ENCODE results near the gene CCNK. TPM values are rescaled to one million over a fixed set of nuclear protein-coding genes. Genes with fewer than 3 reads are reported as not detected.

CCNK gene
- total RNA-seq, 4 donors from 2014 or later = 15.0 to 35.3 (median 19.1) TPM

DNA sequence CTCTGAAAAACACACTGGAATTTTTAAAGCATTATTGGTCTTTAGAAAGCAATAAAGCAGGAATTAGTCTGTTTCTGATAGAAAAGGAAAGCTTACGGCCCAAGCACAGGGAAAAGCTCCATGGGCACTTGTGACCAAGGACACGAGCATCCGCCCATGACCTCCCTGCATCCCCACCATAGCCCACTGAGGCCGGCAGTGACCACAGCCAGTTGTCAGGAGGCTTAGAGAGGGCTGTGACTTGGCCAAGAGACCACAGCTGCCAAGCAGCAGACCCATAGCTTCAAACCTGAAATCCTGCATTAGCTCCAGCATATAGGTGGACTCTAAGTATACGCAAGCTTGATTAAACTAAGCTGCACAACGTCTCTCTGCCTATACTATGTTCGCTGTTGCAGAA lies 9.5 kb upstream of the CCNK start:
- DNase-seq (no peak), ATAC-seq (no peak)
- H3K27ac ChIP-seq = no peak overlapping the region
- in situ Hi-C loops (cut with MboI; ENCODE audit: low sequenced_read_pairs in 4 of 4) = no loop called here
- TF ChIP-seq POLR2A (IDR thresholded peaks at IDR 0.05) (no peak), CTCF (IDR thresholded peaks at IDR 0.05 in 4 of 5, conservative IDR thresholded peaks at IDR 0.05 in 1 of 5) (no peak)
- H3K36me3 ChIP-seq = no peaks in the 10 kb centered on the region
- H3K27me3 ChIP-seq = no peaks in the 10 kb centered on the region
- H3K9me3 ChIP-seq = no peaks in the 10 kb centered on the region
- peaks cover 62 to 75% of the 10 kb centered on the region in 2 donors for H3K4me1 ChIP-seq
- H3K4me3 ChIP-seq = no peak overlapping the region
- intact Hi-C loops (cut with DNase I; ENCODE audit: low total_unique reads) = no loop called here

GRCh38 chr14:99472937-99473336 lies 8.3 kb upstream of the CCNK start:
- H3K36me3 ChIP-seq = no peaks in the 10 kb centered on the region
- no peaks in the 10 kb centered on the region for H3K9me3 ChIP-seq
- no peaks in the 10 kb centered on the region for H3K27me3 ChIP-seq
- H3K27ac ChIP-seq = no peak overlapping the region
- peaks cover 59 to 75% of the 10 kb centered on the region in 2 donors for H3K4me1 ChIP-seq
- H3K4me3 ChIP-seq = no peak overlapping the region
- TF ChIP-seq POLR2A (IDR thresholded peaks at IDR 0.05) (no peak), CTCF (IDR thresholded peaks at IDR 0.05 in 4 of 5, conservative IDR thresholded peaks at IDR 0.05 in 1 of 5) (no peak)
- ATAC-seq (no peak), DNase-seq (no peak)
- in situ Hi-C loops (cut with MboI; ENCODE audit: low sequenced_read_pairs in 4 of 4) (no loop called here), intact Hi-C loops (cut with DNase I; ENCODE audit: low total_unique reads) (no loop called here)

GRCh38 chr14:99473458-99473857 lies 7.8 kb upstream of the CCNK start:
- DNase-seq (no peak), ATAC-seq (no peak)
- Histone ChIP-seq H3K4me3 (no peak overlapping the region), H3K27ac (no peak overlapping the region), H3K36me3 (no peaks in the 10 kb centered on the region), H3K27me3 (no peaks in the 10 kb centered on the region), H3K9me3 (no peaks in the 10 kb centered on the region), H3K4me1 (peaks cover 59 to 78% of the 10 kb centered on the region in 2 donors)
- no peak for TF ChIP-seq POLR2A (IDR thresholded peaks at IDR 0.05)
- no peak for TF ChIP-seq CTCF (IDR thresholded peaks at IDR 0.05 in 4 of 5, conservative IDR thresholded peaks at IDR 0.05 in 1 of 5)
- in situ Hi-C loops (cut with MboI; ENCODE audit: low sequenced_read_pairs in 4 of 4) = no loop called here
- intact Hi-C loops (cut with DNase I; ENCODE audit: low total_unique reads) = no loop called here

DNA sequence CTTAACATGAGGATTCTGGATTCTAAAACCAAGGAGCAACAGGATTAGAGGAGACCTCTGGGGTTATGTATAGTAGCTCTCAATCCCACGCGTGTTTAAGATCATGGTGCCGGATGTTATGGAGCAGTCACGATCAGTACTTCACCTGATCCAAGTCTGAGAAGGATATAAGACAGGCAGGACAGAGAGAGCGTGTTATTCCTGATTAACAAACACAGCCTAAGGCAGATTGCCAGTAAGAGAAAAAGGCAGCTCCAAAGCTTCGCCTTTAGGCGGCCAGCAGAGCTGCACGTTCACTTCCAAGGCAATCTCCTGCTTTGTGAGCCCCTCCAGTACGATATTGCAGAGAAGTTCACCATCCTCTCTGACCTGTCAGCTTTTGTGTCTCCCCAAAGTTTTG lies 6.0 kb upstream of the CCNK start:
- H3K4me1 ChIP-seq = peaks cover 63 to 72% of the 10 kb centered on the region in 2 donors
- ATAC-seq (peak in 1 of 2 donors; percentile 18), DNase-seq (no peak)
- intact Hi-C loops (cut with DNase I; ENCODE audit: low total_unique reads) = no loop called here
- TF ChIP-seq CTCF (IDR thresholded peaks at IDR 0.05 in 4 of 5, conservative IDR thresholded peaks at IDR 0.05 in 1 of 5) (no peak), POLR2A (IDR thresholded peaks at IDR 0.05) (no peak)
- H3K27ac ChIP-seq = peak overlapping the region in 1 of 4 donors; percentile 12
- in situ Hi-C loops (cut with MboI; ENCODE audit: low sequenced_read_pairs in 4 of 4) = no loop called here
- no peaks in the 10 kb centered on the region for H3K36me3 ChIP-seq
- H3K9me3 ChIP-seq = no peaks in the 10 kb centered on the region
- no peaks in the 10 kb centered on the region for H3K27me3 ChIP-seq
- H3K4me3 ChIP-seq = no peak overlapping the region

DNA sequence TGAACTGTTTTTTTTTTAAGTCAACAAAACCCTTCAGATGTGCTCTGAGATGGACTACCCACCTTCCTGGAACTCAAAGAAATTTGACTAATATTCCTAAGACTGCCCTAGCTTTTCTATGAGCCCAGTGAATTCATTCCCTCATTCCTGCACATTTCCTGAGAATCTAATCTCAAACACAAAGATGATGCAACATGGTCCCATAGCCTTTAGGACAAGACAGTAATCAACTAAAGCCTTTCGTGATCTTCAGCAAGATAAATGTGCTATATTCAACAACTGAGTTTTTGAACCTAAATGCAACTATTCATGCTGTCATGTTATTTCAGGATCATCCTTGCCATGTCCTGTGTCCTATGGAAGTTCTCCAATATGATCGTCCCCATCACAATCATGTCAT lies 5.5 kb upstream of the CCNK start:
- no peak overlapping the region for H3K4me3 ChIP-seq
- TF ChIP-seq CTCF (IDR thresholded peaks at IDR 0.05 in 4 of 5, conservative IDR thresholded peaks at IDR 0.05 in 1 of 5) (no peak), POLR2A (IDR thresholded peaks at IDR 0.05) (no peak)
- H3K4me1 ChIP-seq = peaks cover 63 to 67% of the 10 kb centered on the region in 2 donors
- no peaks in the 10 kb centered on the region for H3K9me3 ChIP-seq
- DNase-seq = no peak
- no peak overlapping the region for H3K27ac ChIP-seq
- intact Hi-C loops (cut with DNase I; ENCODE audit: low total_unique reads) = no loop called here
- ATAC-seq = no peak
- H3K27me3 ChIP-seq = no peaks in the 10 kb centered on the region
- no peaks in the 10 kb centered on the region for H3K36me3 ChIP-seq
- in situ Hi-C loops (cut with MboI; ENCODE audit: low sequenced_read_pairs in 4 of 4) = no loop called here
